Measurements from ENCODE around the gene ZNF609.
"Not testable (repeated sequence)": the region's sequence is repeated elsewhere in the genome, so short reads cannot be mapped to it uniquely, and the experiment has no call there.

The ZNF609 gene

DNA sequence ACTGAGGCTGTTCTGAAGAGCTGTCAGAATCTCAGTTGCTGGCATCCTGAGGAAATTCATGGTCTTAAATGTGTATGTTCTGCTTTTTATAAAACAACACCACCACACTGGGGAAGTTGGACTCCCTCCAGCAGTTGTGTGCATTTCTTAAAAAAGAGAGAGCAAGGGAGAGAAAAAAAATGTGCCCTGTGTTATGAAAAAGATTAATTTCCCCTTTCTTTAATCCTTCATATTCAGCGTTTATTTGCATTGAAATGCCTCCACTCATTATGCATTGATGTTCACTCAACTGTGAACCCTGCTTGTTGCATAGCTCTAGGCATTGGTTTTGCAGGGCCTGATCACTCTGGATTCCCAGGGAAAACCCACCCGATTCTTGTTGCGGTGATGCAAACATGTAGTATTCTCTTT lies 4.4 kb upstream of the ZNF609 start:
- no peak for DNase-seq (ENCODE audit: low read depth, low spot score)

DNA sequence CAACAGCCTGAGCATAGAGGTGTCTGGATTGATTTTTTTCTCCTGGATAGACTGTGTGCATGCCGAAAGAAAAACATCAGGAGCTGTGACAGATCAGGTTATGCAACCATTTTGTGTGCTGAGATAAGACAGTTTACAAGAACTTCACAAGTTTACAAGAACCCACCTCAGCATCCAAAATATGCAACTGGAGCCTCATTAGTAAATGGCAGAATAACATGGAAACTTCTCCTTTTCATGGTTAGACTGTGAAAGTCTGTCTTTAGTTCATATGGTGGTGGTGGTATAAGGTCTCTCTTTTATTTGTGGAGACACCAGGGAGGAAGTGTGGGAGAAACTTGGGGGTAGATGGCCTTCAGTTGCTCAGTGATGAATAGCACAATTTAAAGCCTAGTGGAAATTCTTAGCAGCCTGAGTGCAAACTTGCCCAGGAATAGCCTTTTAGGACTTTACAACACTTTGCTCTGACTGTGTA lies 3.7 kb upstream of the ZNF609 start:
- no peak for DNase-seq (ENCODE audit: low read depth, low spot score)

GRCh38 chr15:64459066-64459781 lies 1.2 kb upstream of the ZNF609 start:
- no peak for DNase-seq (ENCODE audit: low read depth, low spot score)

DNA sequence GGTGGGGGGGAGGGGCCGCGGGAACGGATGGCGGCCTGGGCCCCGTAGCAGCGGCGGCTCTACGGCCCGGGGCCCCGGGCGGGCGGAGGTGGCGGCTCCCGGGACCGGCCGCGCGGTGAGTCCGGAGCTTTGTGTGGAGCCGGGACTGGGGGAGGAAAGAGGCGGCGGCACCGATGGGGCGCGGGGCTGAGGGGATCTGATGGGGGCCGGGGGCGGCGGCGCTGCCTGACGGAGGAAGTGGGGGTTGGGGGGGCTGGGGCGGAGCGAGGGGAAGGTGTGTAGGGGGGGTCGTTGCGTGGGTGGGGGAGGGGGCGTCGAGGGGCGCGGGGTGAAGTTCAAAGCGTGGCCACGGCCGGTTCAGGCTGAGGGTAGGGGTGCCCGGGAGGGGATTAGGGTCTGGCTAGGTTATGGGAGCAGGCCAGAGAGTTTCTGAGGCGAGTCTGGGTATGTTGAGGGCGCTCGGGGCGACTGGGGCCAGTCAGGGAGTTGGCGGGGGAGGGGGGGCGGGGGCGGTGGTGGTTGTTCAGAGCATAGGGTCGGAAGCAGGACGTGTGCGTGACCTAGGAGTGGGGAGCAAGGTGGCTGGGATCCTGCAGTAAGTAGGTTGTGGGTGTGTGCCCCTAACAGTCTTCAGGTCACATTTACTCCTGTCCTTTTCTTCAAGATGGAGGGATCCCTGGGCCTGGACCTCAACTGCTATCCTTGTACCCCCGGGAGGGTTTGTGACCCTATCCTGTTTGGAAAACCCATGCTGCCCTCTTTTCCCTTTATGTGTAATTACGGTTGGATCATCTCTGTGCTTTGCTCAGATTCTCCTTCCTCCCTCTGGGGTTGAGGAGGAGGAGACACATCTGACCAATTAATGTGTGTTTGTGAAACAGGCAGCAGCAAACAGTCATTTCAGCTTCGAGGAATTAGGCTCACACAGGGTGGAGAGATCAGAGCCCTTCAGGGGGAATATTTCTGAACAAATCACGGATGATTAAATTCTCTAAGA lies 644 bp downstream of the ZNF609 start:
- no peak for DNase-seq (ENCODE audit: low read depth, low spot score)

- no peak for DNase-seq (ENCODE audit: low read depth, low spot score)
Observed at GRCh38 chr15:64461721-64462162, 1.4 kb downstream of the ZNF609 start.

- no peak for DNase-seq (ENCODE audit: low read depth, low spot score)
Observed at GRCh38 chr15:64462492-64462891, 2.1 kb downstream of the ZNF609 start.

DNA sequence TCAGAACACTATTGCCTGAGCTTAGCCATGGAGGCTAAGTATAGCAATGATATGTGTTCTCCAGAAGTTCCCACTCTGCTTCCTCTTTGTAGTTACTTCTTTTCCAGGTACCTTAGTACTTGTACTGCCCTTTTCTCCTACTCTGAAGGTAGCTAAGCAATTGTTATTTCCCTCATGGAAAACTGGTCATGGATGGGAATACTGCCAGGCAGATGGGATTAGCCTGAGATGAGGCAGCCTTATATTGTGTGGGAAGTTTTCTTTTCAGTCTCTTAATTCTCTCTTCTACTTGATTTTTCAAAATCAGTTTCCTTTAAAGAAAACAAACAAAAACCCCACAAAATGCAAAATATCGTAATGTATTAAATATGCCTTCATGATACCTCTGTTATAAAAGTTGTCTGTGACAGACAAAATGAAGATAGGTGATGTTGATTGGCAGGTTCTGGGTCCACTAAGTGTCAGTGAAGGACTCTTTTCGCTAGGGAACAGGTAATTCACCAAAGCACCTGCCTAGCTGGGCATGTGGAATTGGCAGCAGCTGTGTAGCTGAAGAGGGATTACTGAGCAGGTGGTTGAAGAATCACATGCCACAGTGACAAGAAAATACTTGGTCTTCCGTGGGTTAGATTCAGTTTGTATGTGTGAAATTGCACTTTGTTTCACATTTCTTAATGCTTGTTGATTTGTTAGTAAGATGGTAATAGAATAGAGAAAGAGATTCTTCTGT lies 4.1 kb downstream of the ZNF609 start:
- DNase-seq (ENCODE audit: low read depth, low spot score) = no peak

DNA sequence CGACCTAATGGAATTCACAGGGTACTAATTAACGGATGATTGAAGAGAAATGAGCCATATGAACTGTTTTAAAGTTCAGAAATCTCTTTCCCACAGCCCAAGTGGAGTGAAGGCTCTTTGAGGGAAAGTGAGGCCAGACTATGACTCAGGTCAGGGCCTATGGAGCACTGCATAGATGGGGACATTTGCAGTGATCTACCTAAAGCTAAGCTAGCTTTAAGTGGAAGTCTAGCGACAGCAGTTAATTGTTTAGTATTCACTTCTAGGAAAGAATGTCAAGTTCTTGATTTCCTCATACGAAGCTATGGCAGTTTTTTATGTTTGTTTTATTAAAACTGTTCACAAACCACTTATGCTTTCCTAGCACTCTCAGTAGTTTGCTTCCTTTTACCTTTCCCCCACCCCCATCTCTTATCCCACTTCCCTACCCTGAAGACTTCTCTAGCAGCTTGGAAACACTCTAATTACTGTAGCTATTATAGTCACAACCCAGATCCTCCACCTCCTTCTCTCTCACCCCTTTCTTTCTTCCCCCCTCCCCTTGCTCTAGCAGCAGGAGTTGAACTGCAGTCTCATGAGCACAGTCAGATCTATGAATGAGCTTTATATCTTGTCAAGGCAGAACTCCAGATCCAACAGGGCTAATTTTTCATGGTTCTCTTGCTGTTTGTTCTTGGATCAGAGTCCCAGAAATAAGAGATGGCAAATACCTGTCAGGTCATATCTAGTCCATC lies 6.2 kb downstream of the ZNF609 start:
- DNase-seq (ENCODE audit: low read depth, low spot score) = no peak

DNA sequence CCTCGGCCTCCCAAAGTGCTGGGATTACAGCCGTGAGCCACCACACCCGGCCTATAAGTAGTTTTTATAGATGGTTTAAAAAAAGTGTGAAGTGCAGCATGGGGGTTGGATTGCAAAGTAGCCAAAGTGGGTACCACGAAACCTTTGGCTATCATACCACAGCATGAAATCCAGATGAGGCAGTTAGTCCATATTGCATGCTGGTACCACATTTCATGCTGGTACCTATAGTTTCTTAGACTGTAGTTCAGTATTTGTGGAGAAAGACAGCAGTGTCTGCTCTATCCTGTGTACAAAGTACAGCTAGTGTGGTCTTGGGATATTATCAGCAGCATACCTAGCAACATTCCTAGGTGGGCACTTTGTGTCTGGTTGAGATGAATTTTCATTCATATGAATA lies 11.8 kb downstream of the ZNF609 start:
- no peak for DNase-seq (ENCODE audit: low read depth, low spot score)

DNA sequence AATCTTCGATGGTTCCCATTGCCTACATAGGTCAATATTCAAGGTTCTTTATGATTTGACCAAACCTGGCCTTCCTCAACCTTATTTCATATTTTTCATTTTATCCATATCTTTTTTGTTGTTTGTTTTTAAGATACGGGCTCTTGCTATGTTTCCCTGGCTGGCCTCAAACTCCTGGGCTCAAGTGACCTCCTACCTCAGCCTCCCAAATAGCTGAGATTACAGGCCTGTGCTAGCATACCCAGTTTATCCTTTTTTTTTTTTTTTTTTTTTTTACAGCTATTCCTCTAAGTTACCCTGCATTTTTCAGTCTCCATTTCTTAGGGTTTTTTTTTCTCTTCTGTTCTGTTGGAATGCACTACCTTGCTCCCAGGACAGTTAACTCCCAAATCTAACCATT lies 14.5 kb downstream of the ZNF609 start:
- no peak for DNase-seq (ENCODE audit: low read depth, low spot score)

DNA sequence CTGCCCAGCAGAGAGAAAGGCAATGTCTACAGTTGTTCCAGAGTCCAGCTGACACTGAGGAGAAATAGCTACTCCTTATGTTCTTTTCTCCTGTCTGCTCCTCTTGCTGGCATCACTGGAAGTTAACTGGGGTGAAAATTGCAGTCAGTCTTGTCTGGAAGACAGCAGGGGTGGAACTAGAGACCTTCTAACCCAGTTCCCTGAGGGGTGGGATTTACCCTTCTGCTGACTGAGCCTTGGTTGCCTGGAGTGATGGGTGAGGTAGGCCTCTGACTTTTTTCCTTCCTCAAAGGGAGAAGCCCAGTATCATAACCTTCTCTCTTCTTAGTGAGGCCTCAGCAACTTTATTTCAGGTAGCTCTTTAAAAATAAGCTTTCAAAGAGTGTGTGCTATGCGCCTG lies 16.2 kb downstream of the ZNF609 start:
- DNase-seq (ENCODE audit: low read depth, low spot score) = no peak

GRCh38 chr15:64478863-64479262 lies 18.5 kb downstream of the ZNF609 start:
- DNase-seq (ENCODE audit: low read depth, low spot score) = no peak

DNA sequence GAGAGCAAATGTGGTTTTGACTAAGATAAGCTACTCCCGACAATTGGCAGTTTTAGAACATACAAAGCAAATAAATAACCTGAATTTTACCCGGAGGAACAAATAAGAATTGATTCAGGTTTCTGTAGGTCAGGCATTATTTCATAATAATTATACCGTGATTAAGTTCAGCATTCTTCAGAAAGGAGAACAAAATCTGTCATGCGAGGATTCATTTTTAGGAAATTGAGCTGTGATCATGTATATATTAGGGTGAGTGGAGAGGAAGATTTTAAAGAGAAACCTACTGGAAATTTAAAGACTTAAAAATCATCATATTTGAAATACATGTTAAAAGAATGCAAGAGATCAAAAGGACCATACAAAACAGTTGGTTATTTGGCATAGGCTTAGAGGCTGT lies 20.5 kb downstream of the ZNF609 start:
- no peak for DNase-seq (ENCODE audit: low read depth, low spot score)

DNA sequence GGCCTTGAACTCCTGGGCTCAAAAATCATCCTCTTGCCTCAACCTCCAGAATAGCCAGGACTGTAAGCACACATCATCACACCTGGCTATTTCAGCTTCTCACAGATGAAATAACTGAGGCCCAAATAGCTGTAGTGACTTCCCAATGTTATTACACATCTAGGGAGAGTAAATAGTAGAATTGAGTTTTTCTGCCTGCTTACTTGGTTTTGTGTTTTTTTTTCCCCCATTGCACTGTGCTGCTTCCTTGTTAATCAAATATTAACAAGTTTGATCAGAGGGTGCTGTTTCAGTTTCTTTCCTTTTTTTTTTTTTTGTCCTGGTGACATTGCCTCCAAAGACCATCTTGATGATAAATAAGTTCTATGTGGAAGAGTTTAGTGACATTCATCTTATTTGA lies 23.4 kb downstream of the ZNF609 start:
- DNase-seq (ENCODE audit: low read depth, low spot score) = no peak

GRCh38 chr15:64485796-64486195 lies 25.4 kb downstream of the ZNF609 start:
- DNase-seq (ENCODE audit: low read depth, low spot score) = no peak

DNA sequence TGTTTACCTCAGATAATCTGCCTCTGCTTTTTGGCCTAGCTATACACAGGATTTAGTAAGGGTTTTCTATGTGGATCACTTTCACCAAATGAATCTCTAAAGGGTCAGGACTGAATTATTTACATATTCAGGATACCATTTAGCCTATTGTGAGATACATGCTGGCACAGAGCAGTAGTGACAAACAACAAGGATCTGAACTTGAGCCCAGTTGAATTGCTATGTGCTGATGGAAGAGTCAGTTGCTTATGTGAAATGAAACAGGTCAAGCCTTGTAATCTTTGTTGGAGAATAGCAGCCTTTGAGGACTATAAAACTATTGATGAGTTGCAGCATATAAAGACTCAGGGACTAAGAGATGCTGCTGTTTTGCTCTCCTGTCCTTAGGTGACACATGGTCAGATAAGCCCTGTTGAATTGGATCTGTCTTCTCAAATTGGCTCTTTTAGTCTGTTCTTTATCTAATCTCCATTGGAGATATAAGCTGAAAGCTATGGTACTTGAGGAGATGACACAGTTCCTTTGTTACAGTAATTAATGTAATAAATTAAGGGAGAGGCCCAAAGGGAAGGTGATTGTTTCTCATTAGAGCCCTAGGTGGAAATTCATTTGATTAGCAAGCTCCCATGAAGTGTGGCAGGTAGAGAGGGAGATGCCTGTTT lies 30.4 kb downstream of the ZNF609 start:
- no peak for DNase-seq (ENCODE audit: low read depth, low spot score)

DNA sequence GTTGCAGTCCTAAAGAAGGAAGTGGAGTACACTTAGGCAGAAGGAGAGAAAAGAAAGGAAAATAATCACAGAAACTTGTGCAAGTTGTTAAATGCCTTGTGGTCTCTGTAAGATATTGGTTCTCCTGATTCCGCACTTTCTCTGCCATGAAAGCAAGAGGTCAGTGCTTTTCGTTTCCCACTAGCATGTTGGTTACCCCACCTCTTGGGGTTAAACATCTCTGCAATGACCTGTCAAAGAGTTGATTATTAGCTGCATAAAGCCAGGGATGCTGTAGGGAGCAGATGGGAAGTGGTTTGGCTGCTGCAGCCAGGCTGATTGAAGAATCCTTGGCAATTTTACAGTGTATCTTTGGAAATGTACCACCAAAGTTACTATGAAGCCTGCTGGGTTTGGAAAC lies 33.3 kb downstream of the ZNF609 start:
- DNase-seq (ENCODE audit: low read depth, low spot score) = no peak

DNA sequence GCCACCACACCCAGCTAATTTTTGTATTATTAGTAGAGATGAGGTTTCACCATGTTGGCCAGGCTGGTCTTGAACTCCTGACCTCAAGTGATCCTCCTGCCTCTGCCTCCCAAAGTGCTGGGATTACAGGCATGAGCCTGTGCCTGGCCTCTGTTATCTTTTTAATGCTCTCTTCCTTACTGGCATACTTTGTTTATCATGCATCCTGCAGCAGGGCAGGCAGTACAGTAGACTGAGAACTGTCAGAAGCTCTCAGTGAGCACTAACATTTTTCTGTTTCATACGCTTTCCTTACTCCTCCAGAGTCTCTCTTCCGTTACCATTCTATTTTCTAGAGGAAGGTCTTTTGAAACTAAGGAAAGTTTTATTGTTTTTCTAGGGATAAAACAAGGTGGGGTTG lies 35.6 kb downstream of the ZNF609 start:
- not testable (repeated sequence) for DNase-seq (ENCODE audit: low read depth, low spot score)

- no peak for DNase-seq (ENCODE audit: low read depth, low spot score)
Observed at GRCh38 chr15:64500695-64501395, 40.5 kb downstream of the ZNF609 start.

- DNase-seq (ENCODE audit: low read depth, low spot score) = no peak
Observed at GRCh38 chr15:64501396-64501715, 41.0 kb downstream of the ZNF609 start.

All from activated CD4-positive, CD25-positive, alpha-beta regulatory T cell treated with anti-CD3 and anti-CD28 coated beads, Interleukin-2, amount 50 U/mL, for 16 hours (primary cell).